ENCODE results near the gene NR1I2.

- TF ChIP-seq EP300 (IDR thresholded peaks at IDR 0.05) (no peak), ELK1 (IDR thresholded peaks at IDR 0.05; ENCODE audit: low read depth, low read length) (no peak), POLR2A (IDR thresholded peaks at IDR 0.05; ENCODE audit: low read length) (no peak), HEYL (CRISPR knock-in tag; IDR thresholded peaks at IDR 0.05) (no peak), RCOR1 (IDR thresholded peaks at IDR 0.05; ENCODE audit: low read depth, low read length) (no peak), MYC (IDR thresholded peaks at IDR 0.05; ENCODE audit: borderline replicate concordance, low read length) (no peak)
- TF ChIP-seq, protein P1, sequence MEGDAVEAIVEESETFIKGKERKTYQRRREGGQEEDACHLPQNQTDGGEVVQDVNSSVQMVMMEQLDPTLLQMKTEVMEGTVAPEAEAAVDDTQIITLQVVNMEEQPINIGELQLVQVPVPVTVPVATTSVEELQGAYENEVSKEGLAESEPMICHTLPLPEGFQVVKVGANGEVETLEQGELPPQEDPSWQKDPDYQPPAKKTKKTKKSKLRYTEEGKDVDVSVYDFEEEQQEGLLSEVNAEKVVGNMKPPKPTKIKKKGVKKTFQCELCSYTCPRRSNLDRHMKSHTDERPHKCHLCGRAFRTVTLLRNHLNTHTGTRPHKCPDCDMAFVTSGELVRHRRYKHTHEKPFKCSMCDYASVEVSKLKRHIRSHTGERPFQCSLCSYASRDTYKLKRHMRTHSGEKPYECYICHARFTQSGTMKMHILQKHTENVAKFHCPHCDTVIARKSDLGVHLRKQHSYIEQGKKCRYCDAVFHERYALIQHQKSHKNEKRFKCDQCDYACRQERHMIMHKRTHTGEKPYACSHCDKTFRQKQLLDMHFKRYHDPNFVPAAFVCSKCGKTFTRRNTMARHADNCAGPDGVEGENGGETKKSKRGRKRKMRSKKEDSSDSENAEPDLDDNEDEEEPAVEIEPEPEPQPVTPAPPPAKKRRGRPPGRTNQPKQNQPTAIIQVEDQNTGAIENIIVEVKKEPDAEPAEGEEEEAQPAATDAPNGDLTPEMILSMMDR (IDR thresholded peaks at IDR 0.05) = no peak
Observed at GRCh38 chr3:119733812-119734211, 48.1 kb upstream of the NR1I2 start.

Measured in A549 (cell line).